NCI-H82 treated with DMSO at 0.1 percent for 48 hours (cell line): ENCODE measurements around the gene NFE2L3.
A peak's percentile ranks its signal among the peaks of the same experiment; 100 is the strongest.
"Not testable (repeated sequence)": the region's sequence is repeated elsewhere in the genome, so short reads cannot be mapped to it uniquely, and the experiment has no call there.

ENCODE experiments used
- DNase-seq: peaks from one replicate; lab custom pipeline; 2025; ENCODE audit not compliant: unreplicated experiment; lab: John Stamatoyannopoulos, UW

Gene NFE2L3

DNA sequence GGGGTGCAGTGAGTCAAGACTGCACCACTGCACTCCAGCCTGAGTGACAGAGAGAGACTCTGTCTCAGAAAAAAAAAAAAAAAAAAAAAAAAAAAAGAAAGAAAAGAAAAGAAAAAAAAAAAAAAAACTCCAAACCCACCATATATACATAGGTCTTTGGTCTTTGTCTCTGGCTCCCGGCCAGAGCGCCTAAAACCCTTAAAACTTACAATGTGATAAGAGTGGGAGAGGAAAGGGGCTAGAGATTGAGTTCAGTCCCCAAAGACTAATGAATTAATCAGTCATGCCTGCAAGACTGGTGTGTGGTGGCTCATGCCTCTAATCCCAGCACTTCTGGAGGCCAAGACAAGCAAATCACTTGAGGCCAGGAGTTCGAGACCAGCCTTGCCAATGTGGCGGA is 6.8 kb upstream of the NFE2L3 start:
- DNase-seq, result no peak

DNA sequence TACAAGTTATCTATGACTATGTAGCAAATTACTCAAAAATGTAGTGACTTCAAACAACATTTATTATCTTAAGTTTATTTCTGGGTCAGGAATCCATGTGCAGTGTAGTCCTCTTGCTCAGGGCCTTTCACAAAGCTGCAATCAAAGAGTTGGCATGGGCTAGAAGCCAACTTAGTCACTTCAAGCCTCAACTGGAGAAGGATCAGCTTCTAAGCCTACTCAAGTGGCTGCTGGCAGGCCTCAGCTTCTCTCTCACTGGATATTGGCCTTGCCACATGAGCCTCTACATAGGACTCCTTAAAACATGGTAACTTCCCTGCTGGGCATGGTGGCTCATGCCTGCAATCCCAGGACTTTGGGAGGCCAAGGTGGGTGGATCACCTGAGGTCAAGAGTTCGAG is 5.0 kb upstream of the NFE2L3 start:
- DNase-seq, result no peak

- DNase-seq, result not testable (repeated sequence)
Observed at GRCh38 chr7:26147646-26148306, 4.2 kb upstream of the NFE2L3 start.

DNA sequence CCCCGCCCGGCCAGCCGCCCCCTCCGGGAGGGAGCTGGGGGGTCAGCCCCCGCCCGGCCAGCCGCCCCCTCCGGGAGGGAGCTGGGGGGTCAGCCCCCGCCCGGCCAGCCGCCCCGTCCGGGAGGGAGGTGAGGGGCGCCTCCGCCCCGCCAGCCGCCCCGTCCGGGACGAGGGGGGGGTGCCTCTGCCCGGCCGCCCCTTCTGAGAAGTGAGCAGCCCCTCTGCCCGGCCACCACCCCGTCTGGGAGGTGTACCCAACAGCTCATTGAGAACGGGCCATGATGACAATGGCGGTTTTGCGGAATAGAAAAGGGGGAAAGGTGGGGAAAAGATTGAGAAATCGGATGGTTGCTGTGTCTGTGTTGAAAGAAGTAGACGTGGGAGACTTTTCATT is 3.7 kb upstream of the NFE2L3 start:
- DNase-seq, result not testable (repeated sequence)

DNA sequence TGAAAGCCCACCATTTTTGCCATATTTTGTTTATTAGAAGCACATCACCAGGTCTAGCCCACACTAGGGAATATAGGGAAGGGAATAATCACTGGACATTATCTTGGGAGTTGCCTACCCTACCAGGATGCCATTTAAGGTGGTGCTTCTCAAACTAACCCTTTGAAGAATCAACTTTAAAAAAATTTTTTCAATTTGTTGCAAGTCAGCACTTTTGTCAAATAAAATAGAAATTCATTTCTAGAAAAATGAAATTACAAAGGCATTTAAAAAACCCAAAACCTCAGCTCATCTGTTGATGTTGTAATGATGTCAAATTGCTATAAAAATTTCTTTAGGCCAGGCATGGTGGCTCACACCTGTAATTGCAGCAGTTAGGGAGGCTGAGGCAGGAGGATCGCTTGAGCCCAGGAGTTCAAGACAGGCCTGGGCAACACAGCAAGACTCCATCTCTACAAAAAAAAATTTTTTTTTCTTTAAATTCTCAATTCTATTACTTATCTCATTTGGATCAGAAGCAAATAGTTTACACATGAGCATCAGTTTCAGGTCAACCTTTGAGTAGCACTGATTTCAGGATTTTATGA is 2.5 kb upstream of the NFE2L3 start:
- peak; percentile 13 for DNase-seq

DNA sequence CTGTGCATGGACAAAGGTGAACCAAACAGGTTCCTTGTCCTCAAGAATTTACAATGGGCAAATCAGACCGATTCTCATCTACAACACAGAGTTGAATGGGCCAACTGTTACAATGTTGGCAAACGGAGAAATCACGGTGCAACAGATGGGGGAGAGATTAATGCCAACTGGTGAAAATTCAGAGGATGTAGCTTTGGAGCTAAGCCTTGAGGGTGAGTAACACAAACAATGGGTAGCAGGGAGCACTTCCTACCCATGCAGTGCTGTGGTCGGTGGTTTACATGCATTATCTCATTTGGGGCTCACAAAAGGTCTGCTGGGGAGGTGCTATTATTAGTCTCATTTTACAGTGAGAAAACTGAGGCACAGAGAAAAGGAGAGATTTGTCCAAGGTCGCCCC is 902 bp upstream of the NFE2L3 start:
- DNase-seq, result peak; percentile 26

DNA sequence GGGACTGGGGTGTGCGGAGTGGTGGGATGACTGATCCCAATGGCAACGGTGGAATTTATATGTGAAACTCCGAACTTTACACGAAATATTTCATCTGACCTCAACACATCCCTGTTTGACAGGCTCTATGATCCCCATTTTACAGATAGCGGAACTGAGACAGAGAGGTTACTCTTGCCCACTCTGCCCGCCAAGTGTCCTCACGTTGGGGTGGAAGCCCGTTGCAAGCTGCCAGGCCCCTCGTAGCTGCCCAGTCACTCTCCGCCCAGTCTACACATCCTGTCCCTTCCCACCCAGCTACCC is 397 bp upstream of the NFE2L3 start:
- no peak for DNase-seq

GRCh38 chr7:26152782-26153240 is 813 bp downstream of the NFE2L3 start:
- DNase-seq, result not testable (repeated sequence)

DNA sequence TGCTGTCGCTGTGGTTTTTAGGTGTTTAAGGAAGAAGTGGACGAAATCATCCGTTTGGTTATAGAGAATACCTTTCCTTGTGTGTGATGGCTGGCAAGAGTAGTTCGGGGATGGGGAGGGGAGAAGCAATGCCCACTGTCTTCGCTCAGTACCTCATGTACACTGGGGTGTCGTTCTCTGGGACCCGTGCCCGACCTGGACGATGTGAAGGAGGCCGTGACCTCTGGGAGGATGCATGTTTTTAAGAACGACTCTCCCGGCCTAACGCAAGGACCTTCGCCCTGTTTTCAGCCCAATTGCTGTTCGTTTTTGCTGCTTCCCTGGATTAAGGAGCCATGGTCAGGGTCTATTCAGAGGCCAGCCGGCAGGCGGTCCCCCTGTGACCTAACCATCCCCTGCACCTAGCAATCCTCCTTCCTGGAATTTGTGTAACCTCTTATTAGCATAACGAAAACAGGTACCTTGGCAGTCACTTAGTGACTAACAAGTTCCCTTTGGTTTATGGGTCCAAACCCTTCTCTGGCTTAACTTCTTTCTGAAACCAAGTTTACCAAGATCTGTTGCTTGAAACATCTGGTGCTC is 1.3 kb downstream of the NFE2L3 start:
- no peak for DNase-seq

GRCh38 chr7:26153823-26154783 is 2.1 kb downstream of the NFE2L3 start:
- no peak for DNase-seq

DNA sequence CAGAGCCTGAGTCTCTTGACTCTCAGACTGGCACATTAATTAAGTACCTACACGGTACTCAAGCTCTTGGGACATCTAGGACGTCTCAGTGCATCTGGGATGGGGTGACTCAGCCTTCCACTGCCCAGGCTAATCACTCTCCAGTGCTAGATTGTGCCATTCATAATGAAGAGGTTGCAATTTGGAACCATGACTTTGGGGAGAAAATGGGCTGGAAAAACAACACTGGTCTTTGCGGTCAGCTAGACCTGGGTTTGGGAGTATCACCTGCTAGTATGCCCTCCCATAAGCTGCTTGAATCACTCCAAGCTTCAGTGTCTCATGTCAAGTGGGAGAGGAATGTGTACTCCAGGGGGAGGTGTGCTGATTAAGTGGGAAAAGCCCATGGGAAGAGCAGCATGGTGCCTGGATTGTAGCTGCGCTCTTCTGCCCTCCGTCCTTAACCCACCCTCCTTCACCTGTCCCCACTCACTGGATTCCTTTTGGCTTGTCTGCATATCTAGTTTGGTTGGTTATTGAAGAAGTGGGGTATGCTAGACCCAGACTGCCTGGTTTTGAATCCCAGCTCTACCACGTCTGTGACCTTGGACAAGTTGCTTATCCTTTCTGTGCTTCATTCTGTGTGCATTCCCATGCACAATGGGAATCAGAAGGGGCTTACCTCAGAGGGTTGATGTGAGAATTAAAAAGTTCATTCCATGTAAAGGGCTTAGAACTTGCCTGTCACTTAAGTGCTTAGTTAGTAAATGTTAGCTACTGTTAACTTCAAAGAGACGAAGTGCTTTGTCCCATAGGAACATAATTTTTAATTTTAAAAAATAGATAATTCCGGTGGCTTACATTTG is 3.8 kb downstream of the NFE2L3 start:
- DNase-seq, result peak; percentile 18

- DNase-seq, result no peak
Observed at GRCh38 chr7:26156451-26157420, 4.7 kb downstream of the NFE2L3 start.

DNA sequence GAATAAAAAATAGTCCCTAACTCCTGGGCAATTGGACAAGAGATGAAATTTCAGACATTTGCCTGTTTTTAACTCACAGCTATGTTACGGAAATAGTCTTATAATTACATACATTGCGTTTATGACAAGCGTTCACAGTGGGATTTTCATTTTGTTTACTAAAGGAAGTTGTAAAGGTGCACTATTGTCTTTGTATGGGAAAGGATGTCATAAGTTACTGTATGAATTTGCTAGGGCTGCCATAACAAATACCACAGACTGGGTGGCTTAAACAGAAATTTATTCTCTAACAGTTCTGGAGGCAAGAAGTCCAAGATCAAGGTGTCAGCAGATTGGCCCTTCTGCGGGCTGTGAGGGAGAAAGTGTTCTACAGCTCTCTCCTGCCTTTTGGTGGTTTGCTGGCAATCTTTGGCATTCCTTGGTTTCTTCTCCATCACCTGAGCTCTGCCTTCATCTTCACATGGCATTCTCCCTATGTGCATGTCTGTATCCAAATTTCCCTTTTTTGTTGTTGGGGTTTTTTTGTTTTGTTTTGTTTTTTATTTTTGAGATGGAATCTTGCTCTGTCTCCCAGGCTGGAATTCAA is 5.6 kb downstream of the NFE2L3 start:
- DNase-seq, result no peak

DNA sequence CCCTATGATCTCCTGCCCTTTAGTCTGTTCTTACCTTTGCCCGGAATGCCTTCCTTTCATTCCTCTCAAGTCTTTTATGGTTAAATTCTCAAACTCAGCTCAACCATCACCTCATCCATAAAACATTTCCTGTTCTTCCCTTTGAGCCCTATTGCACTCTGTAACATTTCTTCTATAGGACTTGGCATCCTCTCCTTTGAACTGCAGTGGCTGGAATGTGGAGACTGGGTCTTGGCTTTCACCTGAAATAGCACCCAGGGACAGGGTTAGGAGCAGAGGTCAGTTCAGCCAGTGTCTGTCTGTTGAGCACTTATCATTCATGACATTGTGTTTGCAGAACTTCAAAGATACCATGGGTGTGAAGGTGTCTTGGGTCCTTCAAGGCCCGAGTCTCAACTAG is 7.2 kb downstream of the NFE2L3 start:
- no peak for DNase-seq

DNA sequence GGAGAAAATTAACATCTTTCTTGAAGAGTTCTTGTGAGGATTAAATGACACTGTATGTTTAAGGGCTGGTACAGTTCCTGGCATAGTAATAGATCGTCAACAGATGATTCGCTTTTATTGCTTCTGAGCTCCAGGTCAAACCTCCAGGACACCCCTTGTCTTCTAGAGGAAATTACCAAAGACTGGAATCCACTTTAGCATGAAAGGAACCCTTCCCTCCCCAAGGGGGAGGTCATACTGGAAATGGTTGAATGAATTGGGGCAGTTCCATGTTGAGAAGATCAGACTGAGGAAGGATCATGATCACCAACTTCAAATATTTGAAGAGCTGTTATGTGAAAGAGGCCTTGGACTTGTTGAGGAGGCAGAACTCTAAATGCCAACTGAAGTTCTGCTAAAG is 8.9 kb downstream of the NFE2L3 start:
- DNase-seq, result no peak

DNA sequence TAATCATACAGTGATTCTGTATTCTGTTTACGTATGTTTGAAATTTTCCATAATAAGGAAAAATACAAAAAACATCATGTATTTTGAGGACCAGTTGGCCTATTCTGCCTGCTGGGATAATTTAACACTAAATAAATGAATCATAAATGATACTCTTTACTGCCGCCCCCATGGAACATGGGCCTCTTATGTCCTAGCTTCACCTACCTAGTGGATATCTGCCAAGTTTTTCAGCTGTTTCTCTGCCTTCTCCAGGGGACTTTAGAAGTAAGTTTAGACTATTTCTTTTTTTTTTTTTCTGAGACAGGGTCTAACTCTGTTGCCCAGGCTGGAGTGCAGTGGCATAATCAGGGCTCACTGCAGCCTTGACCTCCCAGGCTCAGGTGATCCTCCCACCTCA is 10.4 kb downstream of the NFE2L3 start:
- DNase-seq, result no peak

DNA sequence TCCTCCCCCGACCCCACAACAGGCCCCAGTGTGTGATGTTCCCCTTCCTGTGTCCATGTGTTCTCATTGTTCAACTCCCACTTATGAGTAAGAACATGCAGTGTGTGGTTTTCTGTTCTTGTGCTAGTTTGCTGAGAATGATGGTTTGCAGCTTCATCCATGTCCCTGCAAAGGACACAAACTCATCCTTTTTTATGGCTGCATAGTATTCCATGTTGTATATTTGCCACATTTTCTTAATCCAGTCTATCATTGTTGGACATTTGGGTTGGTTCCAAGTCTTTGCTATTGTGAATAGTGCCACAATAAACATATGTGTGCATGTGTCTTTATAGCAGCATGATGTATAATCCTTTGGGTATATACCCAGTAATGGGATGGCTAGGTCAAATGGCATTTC is 11.8 kb downstream of the NFE2L3 start:
- DNase-seq, result not testable (repeated sequence)

- no peak for DNase-seq
Observed at GRCh38 chr7:26165950-26166683, 14.1 kb downstream of the NFE2L3 start.
